ENCODE data around the gene CELF3. TPM values are rescaled to one million over a fixed set of nuclear protein-coding genes. Genes with fewer than 3 reads are reported as not detected.
A peak's percentile ranks its signal among the peaks of the same experiment; 100 is the strongest.
"Not testable (repeated sequence)": the region's sequence is repeated elsewhere in the genome, so short reads cannot be mapped to it uniquely, and the experiment has no call there.

CELF3 gene
- total RNA-seq, 1 donor from 2014 or later, result 0.25 TPM

DNA sequence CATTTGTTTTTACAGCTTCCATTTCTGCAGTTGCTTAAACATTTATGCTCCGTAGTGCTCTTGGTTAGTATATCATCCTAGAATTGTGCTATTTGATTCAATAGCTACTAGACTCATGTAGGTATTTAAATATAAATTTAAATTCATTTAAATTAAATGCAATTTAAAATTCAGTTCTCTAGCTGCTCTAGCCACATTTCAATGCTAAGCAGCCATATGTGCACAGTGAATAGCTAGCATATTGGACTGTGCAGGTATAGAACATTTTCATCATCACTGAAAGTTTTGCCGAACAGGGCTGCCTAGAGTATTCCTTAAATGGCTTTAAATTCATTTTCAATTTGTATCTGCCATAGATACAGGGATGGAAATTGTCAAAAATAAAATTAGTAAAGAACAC, 32.5 kb downstream of the CELF3 start:
- Histone ChIP-seq H3K9me3 (no peaks in the 10 kb centered on the region), H3K4me1 (no peaks in the 10 kb centered on the region), H3K27me3 (no peaks in the 10 kb centered on the region), H3K27ac (no peak overlapping the region), H3K36me3 (peaks cover 0 to 22% of the 10 kb centered on the region in 2 donors), H3K4me3 (no peak overlapping the region)
- TF ChIP-seq CTCF (IDR thresholded peaks at IDR 0.05) (no peak), POLR2A (IDR thresholded peaks at IDR 0.05) (no peak), POLR2AphosphoS5 (IDR thresholded peaks at IDR 0.05; ENCODE audit: insufficient read depth in 1 of 2, low read depth in 1 of 2) (no peak)
- DNase-seq (ENCODE audit: extremely low spot score in 2 of 2), result no peak
- intact Hi-C loops (cut with DNase I), result no loop called here

- DNase-seq (ENCODE audit: extremely low spot score in 2 of 2); H3K4me1 ChIP-seq; intact Hi-C loops (cut with DNase I); H3K27ac ChIP-seq; H3K9me3 ChIP-seq; H3K4me3 ChIP-seq; H3K27me3 ChIP-seq: not testable (repeated sequence)
- peaks cover 0 to 26% of the 10 kb centered on the region in 2 donors for H3K36me3 ChIP-seq
These were observed 33.7 kb downstream of the CELF3 start for GRCh38 chr1:151682901-151683300.

- Histone ChIP-seq H3K4me1 (no peaks in the 10 kb centered on the region), H3K36me3 (peaks cover 0 to 27% of the 10 kb centered on the region in 2 donors), H3K27me3 (no peaks in the 10 kb centered on the region), H3K27ac (no peak overlapping the region), H3K4me3 (no peak overlapping the region), H3K9me3 (no peaks in the 10 kb centered on the region)
- DNase-seq (ENCODE audit: extremely low spot score in 2 of 2), result no peak
- intact Hi-C loops (cut with DNase I), result no loop called here
- TF ChIP-seq POLR2AphosphoS5 (IDR thresholded peaks at IDR 0.05; ENCODE audit: insufficient read depth in 1 of 2, low read depth in 1 of 2) (no peak), POLR2A (IDR thresholded peaks at IDR 0.05) (no peak), CTCF (IDR thresholded peaks at IDR 0.05) (no peak)
These were observed 34.7 kb downstream of the CELF3 start for GRCh38 chr1:151681923-151682322.

DNA sequence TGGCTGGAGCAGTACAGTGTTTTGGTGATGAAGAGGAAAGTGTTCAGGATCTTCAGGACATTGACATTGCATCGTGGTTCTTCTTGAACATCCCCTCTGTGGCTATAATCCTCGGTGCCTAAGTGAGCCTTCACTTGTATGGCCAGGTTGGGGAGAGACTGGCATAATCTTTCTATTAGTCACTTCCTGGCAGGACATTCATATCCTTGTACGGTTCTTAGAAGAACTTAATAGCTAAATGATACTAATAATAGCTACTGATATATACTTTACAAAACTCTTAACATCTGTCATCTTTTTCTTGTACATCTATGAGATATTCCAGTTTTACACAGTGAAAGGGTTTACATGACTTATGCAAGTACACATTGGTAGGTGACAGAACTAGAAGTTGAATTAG, 35.8 kb downstream of the CELF3 start:
- no peaks in the 10 kb centered on the region for H3K4me1 ChIP-seq
- peaks cover 0 to 27% of the 10 kb centered on the region in 2 donors for H3K36me3 ChIP-seq
- DNase-seq (ENCODE audit: extremely low spot score in 2 of 2), result no peak
- intact Hi-C loops (cut with DNase I), result no loop called here
- no peak overlapping the region for H3K27ac ChIP-seq
- H3K9me3 ChIP-seq, result no peaks in the 10 kb centered on the region
- no peaks in the 10 kb centered on the region for H3K27me3 ChIP-seq
- TF ChIP-seq POLR2A (IDR thresholded peaks at IDR 0.05) (no peak), POLR2AphosphoS5 (IDR thresholded peaks at IDR 0.05; ENCODE audit: insufficient read depth in 1 of 2, low read depth in 1 of 2) (peak in 1 of 2 donors; percentile 61)
- no peak overlapping the region for H3K4me3 ChIP-seq

GRCh38 chr1:151680391-151680790, 36.2 kb downstream of the CELF3 start:
- no peak for DNase-seq (ENCODE audit: extremely low spot score in 2 of 2)
- H3K27ac ChIP-seq, result no peak overlapping the region
- H3K9me3 ChIP-seq, result no peaks in the 10 kb centered on the region
- H3K4me1 ChIP-seq, result no peaks in the 10 kb centered on the region
- no peaks in the 10 kb centered on the region for H3K27me3 ChIP-seq
- intact Hi-C loops (cut with DNase I), result no loop called here
- no peak for TF ChIP-seq CTCF (IDR thresholded peaks at IDR 0.05)
- TF ChIP-seq POLR2AphosphoS5 (IDR thresholded peaks at IDR 0.05; ENCODE audit: insufficient read depth in 1 of 2, low read depth in 1 of 2), result no peak
- no peak for TF ChIP-seq POLR2A (IDR thresholded peaks at IDR 0.05)
- H3K36me3 ChIP-seq, result peaks cover 0 to 27% of the 10 kb centered on the region in 2 donors
- H3K4me3 ChIP-seq, result no peak overlapping the region

- DNase-seq (ENCODE audit: extremely low spot score in 2 of 2), result no peak
- H3K36me3 ChIP-seq, result peaks cover 0 to 25% of the 10 kb centered on the region in 2 donors
- TF ChIP-seq POLR2A (IDR thresholded peaks at IDR 0.05), result no peak
- no peak for TF ChIP-seq POLR2AphosphoS5 (IDR thresholded peaks at IDR 0.05; ENCODE audit: insufficient read depth in 1 of 2, low read depth in 1 of 2)
- no peak for TF ChIP-seq CTCF (IDR thresholded peaks at IDR 0.05)
- H3K4me1 ChIP-seq, result no peaks in the 10 kb centered on the region
- H3K27me3 ChIP-seq, result no peaks in the 10 kb centered on the region
- no peak overlapping the region for H3K4me3 ChIP-seq
- no peak overlapping the region for H3K27ac ChIP-seq
- peaks cover 4% of the 10 kb centered on the region for H3K9me3 ChIP-seq
- intact Hi-C loops (cut with DNase I), result no loop called here
These were observed 43.2 kb downstream of the CELF3 start for GRCh38 chr1:151673407-151673806.

- DNase-seq (ENCODE audit: extremely low spot score in 2 of 2); H3K27me3 ChIP-seq; H3K4me1 ChIP-seq; H3K4me3 ChIP-seq; H3K27ac ChIP-seq; intact Hi-C loops (cut with DNase I); H3K9me3 ChIP-seq: not testable (repeated sequence)
- H3K36me3 ChIP-seq, result peaks cover 0 to 20% of the 10 kb centered on the region in 2 donors
These were observed 46.4 kb downstream of the CELF3 start for GRCh38 chr1:151670036-151670675.

All from vagina (tissue), 2 donors.